Small intestine (tissue), 7 donors: ENCODE measurements around the gene CHRNE. TPM values are rescaled to one million over a fixed set of nuclear protein-coding genes. Genes with fewer than 3 reads are reported as not detected.

Experiments used
- DNase-seq, 2 donors: peaks; one replicate each; pipeline versions ENCODE4 v3.0.0 to v3.0.0-alpha.2; 2013
- FAIRE-seq: peaks from 2 replicates; lab custom pipeline; 2012; peaks lifted over from hg19 to GRCh38; lab: Jason Lieb, UNC
- H3K27ac ChIP-seq, 3 donors: one replicate each; pipeline ENCODE4 v1.5.1; 2013; ENCODE audit warnings: low read length in 2 of 3, mild to moderate bottlenecking in 2 of 3, control low read depth in 1 of 3, inconsistent platforms in 1 of 3, low read depth in 1 of 3, moderate library complexity in 1 of 3
- H3K27me3 ChIP-seq, 3 donors: one replicate each; pipeline ENCODE4 v1.6.1; 2013; ENCODE audit warnings: low read length in 3 of 3, inconsistent platforms in 1 of 3; ENCODE audit not compliant: control insufficient read depth in 3 of 3, insufficient read depth in 3 of 3
- H3K36me3 ChIP-seq, 3 donors: one replicate each; pipeline ENCODE4 v1.6.1; 2013; ENCODE audit warnings: low read length in 3 of 3, inconsistent platforms in 1 of 3, low read depth in 1 of 3, mild to moderate bottlenecking in 1 of 3, moderate library complexity in 1 of 3; ENCODE audit not compliant: control insufficient read depth in 3 of 3, insufficient read depth in 2 of 3
- H3K4me1 ChIP-seq, 3 donors: one replicate each; pipeline ENCODE4 v1.6.1; 2013; ENCODE audit warnings: low read length in 2 of 3, inconsistent platforms in 1 of 3, low read depth in 1 of 3, mild to moderate bottlenecking in 1 of 3, moderate library complexity in 1 of 3; ENCODE audit not compliant: control insufficient read depth in 3 of 3, insufficient read depth in 2 of 3
- H3K4me3 ChIP-seq, 3 donors: one replicate each; pipeline ENCODE4 v1.5.1; 2013; ENCODE audit warnings: low read length in 3 of 3, control low read depth in 1 of 3, inconsistent platforms in 1 of 3, low read depth in 1 of 3, mild to moderate bottlenecking in 1 of 3, moderate library complexity in 1 of 3
- H3K9me3 ChIP-seq, 2 donors: one replicate each; pipeline ENCODE4 v1.6.1; 2013; ENCODE audit warnings: low read depth in 1 of 2, low read length in 1 of 2; ENCODE audit not compliant: control insufficient read depth in 2 of 2, insufficient read depth in 1 of 2
- WGBS, 3 donors: extraction: QIAGEN DNeasy Blood & Tissue Kit; methylation state at CpG; one replicate each; pipeline ENCODE4 v1.1.7; 2013; 5-methylcytosine and 5-hydroxymethylcytosine counted together
- polyA plus RNA-seq, 4 donors: library from polyadenylated mRNA; stranded (reverse) in 3 of 4; unstranded in 1 of 4; fragments of 200-250 nt in 3 of 4; fragments of 120-200 nt in 1 of 4; gene quantifications; one replicate each; pipeline versions ENCODE4 v1.2.1 to v1.2.3, GENCODE V29; 2013
- donor health status: healthy with polysubstance abuse.
- donor health status: control.
- donor health status: control.
- donor health status: Bipolar disorder and iron deficiency.
- donor health status: healthy.

Gene CHRNE
- polyA plus RNA-seq, 4 donors: 0.27 to 0.66 (median 0.41) TPM

DNA sequence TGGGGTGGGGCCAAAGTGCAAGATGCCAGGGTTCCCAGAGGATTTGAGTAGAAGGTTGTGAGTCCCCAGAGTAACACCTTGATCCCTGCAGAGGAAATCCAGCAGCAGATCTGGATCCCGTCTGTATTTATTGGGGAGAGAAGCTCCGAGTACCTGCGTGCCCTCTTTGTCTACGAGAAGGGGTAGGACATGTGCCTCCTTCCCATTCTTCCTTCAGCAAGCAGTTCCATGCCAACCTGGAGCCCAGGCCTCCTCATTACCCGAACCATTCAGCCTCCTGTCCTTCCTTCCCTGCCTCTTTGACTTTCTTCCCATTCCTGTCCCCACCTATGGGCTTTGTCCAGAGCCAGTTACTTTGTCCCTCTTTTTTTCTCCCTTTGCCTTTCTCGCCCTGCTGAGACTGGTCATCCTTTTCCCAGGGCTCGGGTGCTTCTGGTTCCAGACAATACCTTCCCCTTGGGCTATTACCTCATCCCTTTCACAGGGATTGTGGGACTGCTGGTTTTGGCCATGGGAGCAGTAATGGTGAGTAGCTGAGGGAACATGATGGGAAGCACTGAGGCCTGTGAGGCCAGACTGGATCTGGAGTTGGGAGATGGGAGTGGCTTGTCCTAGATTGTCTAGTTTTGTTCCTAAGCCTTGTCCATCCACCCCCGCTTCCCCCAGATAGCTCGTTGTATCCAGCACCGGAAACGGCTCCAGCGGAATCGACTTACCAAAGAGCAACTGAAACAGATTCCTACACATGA lies 40.0 kb upstream of the CHRNE start:
- DNase-seq (no peak), FAIRE-seq (no peak)
- Histone ChIP-seq H3K4me1 (peaks cover 7 to 43% (median 17%) of the 10 kb centered on the region in 3 donors), H3K9me3 (no peaks in the 10 kb centered on the region), H3K36me3 (peaks cover 0 to 60% (median 24%) of the 10 kb centered on the region in 3 donors), H3K4me3 (no peak overlapping the region), H3K27ac (peak overlapping the region in 2 of 3 donors; percentile 4 to 13), H3K27me3 (no peaks in the 10 kb centered on the region)
- WGBS, 3 donors: 76 to 79% (median 79%) methylated on average over 13 of the region's 13 CpGs

DNA sequence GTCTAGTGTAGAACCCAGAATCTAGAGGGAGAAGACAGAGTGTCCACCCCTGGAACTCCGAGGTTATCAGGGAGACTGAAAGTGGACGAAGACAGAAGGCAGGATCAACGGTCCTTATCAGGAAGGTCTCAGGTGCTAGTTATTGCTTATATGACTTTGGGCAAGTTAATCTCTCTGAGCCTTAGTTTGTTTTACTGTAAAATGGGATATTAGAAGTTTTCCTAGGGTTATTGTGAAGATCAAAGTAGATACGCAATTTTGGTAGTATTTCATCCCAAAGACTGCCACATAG lies 38.4 kb upstream of the CHRNE start:
- Histone ChIP-seq H3K4me3 (peak overlapping the region; percentile 62 to 97 (median 62)), H3K27ac (peak overlapping the region; percentile 87 to 96 (median 93)), H3K4me1 (peaks cover 7 to 38% (median 15%) of the 10 kb centered on the region in 3 donors), H3K27me3 (no peaks in the 10 kb centered on the region), H3K9me3 (no peaks in the 10 kb centered on the region), H3K36me3 (peaks cover 2 to 68% (median 26%) of the 10 kb centered on the region in 3 donors)
- WGBS, 3 donors: 14 to 39% (median 18%) methylated on average over 4 of the region's 4 CpGs
- DNase-seq: no peak
- no peak for FAIRE-seq

DNA sequence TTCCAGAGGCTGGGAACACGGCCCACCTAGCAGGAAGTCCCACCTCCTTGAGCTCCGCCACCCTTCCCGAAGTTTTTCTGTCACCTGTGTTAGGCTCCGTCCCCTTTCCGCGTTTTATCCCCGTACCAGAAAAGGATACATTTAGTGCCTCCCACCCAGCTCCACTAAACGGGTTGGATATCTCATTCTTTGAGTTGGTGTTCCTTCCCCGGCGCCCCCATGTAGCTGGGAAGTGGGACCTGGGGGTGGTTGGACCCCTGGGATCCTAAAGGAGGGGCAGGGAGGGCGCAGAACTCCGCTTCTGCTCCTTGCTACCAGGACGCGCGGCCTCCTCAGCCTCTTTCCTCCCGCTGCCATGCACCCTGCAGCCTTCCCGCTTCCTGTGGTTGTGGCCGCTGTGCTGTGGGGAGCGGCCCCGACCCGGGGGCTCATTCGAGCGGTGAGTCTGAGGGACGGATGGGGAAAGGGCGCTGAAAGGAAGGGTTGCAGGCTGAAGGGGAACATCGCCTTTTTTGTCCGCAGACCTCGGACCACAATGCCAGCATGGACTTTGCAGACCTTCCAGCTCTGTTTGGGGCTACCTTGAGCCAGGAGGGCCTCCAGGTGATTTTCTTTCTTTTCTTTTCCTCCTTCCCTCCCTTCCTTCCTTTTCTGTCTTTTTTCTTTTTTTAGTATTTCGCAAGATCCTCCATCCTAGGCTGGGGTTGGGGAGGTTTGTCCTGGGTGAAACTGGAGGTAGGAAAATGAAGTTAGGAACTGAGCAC lies 37.8 kb upstream of the CHRNE start:
- peaks cover 2 to 70% (median 22%) of the 10 kb centered on the region in 3 donors for H3K36me3 ChIP-seq
- H3K4me1 ChIP-seq: peaks cover 7 to 33% (median 11%) of the 10 kb centered on the region in 3 donors
- no peaks in the 10 kb centered on the region for H3K27me3 ChIP-seq
- H3K27ac ChIP-seq: peak overlapping the region; percentile 87 to 96 (median 93)
- FAIRE-seq: no peak
- H3K4me3 ChIP-seq: peak overlapping the region; percentile 62 to 97 (median 62)
- no peaks in the 10 kb centered on the region for H3K9me3 ChIP-seq
- DNase-seq: peak in 1 of 2 donors; percentile 40
- WGBS, 3 donors: 0 to 1% (median 0%) methylated on average over 29 of the region's 29 CpGs

DNA sequence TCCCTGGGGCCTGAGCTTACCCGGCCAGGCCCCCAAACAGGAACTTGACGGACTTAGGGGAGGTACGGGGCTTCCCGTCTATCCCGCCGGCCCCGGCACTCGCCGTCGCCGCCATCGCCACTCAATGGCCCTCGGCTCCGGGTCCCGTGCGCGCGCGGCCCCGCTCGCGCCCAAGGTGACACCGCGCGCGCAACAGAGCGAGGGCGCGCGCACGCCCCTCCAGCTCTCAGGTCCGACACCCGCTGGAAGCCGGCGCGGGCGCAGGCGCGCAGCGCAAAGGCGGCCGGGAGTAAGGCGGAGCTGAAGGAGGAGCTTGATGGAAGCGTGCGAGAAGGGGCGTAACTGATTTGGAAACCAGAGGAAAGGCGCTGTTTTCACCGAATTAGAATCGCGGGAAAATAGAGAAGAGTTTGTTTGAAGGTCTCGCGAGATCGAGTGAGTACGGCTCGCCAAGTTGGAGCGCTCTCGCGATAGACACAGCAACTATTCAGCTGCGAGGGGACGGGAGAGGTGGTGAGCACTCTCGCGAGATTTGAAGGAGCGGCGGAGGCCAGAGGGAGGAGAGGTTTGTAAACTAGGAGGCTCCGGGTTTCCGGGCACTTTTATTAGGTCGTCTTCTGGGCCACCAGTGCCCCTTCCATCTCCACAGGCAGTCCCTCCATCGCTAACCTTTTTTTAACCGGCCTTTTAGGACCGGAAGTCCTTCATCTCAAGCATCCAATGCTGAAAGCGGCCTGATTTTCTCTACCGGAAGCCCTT lies 37.1 kb upstream of the CHRNE start, which contains the start of the genes RNF167 and SLC25A11:
Gene RNF167 (plus strand): TSS at position 473 of the 759 bp plus-strand sequence. CDS start 642 bp downstream, outside the sequence.
Gene SLC25A11 (minus strand): TSS at position 251 of the 759 bp plus-strand sequence. CDS start 136 bp downstream, at position 115.
- H3K9me3 ChIP-seq: no peaks in the 10 kb centered on the region
- 0% methylated on average over 64 to 72 of the region's 72 CpGs for WGBS, 3 donors

DNA sequence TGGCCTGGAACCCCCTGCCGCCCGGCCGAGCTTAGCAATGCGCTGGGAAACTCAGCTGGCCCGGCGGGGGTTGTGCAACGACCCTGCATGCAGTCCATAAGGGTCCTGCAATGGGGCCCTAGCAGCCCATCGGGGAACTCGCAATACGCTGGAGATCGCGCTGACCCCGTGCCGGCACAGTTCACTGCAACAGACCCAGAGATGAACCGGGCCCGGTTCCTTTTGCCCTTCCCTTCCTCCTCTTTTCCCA lies 36.6 kb upstream of the CHRNE start:
- peak overlapping the region; percentile 64 to 97 (median 92) for H3K4me3 ChIP-seq
- WGBS, 3 donors: 0 to 1% (median 0%) methylated on average over 9 to 16 of the region's 16 CpGs
- H3K27me3 ChIP-seq: no peaks in the 10 kb centered on the region
- peaks cover 4 to 22% (median 9%) of the 10 kb centered on the region in 3 donors for H3K4me1 ChIP-seq
- no peak for FAIRE-seq
- DNase-seq: no peak
- peak overlapping the region; percentile 87 to 96 (median 93) for H3K27ac ChIP-seq
- no peaks in the 10 kb centered on the region for H3K9me3 ChIP-seq
- H3K36me3 ChIP-seq: peaks cover 2 to 65% (median 15%) of the 10 kb centered on the region in 3 donors

More for the DNA sequence above, 37.1 kb upstream of the CHRNE start, which contains the start of the genes RNF167 and SLC25A11:
- Histone ChIP-seq H3K36me3 (peaks cover 2 to 70% (median 20%) of the 10 kb centered on the region in 3 donors), H3K4me1 (peaks cover 7 to 25% (median 8%) of the 10 kb centered on the region in 3 donors), H3K4me3 (peak within 1 kb of the TSS; percentile 64 to 97 (median 92)), H3K27ac (peak within 1 kb of the TSS; percentile 87 to 96 (median 93)), H3K27me3 (no peaks in the 10 kb centered on the region)
- DNase-seq: peak; percentile 99 to 100
- no peak for FAIRE-seq

DNA sequence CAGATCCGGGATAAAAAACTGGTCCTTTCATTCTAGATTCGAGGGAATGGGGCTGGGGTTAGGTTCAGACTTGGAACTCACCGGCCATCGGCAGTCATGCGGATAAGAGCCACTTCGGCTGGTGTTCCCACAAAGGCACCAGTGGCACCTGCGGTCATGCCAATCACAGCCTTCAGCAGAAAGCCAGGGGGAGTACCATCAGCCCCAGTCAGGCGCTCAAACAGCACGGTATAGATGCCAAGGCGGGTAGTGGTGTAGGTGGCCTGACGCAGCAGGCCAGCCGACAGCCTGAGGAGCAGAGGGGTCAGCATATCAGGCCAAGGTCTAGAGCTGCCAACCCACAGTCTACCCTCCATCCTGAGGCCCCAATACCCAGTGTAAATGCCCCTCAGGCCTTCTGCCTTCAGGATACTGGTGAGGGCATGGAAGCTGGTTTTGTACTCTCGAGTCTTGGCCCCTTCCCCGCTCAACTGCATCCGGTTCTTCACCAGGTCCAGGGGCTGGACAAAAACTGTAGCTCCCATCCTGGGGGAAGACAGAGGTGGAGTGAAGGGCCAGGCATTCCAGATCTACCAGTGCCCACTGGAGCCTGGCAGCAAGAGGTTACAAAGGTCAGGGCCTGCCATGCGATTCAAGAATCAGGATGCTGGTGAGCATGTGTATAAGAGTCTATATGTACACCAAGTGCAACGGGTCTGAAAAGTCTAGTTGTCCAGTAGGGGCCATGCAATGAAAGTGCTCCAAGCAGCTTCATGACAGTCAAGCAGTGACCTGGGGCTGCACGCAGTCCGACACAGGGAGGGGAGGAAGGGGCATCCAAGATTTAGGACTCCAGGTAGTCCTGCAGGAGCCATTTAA lies 36.0 kb upstream of the CHRNE start:
- Histone ChIP-seq H3K27ac (peak overlapping the region; percentile 87 to 96 (median 93)), H3K27me3 (no peaks in the 10 kb centered on the region), H3K4me3 (peak overlapping the region; percentile 64 to 97 (median 92)), H3K9me3 (no peaks in the 10 kb centered on the region), H3K36me3 (peaks cover 2 to 60% (median 12%) of the 10 kb centered on the region in 3 donors), H3K4me1 (peaks cover 4 to 26% (median 11%) of the 10 kb centered on the region in 3 donors)
- DNase-seq (peak; percentile 19 to 29), FAIRE-seq (no peak)
- WGBS, 3 donors: 23 to 56% (median 41%) methylated on average over 18 to 19 of the region's 19 CpGs

DNA sequence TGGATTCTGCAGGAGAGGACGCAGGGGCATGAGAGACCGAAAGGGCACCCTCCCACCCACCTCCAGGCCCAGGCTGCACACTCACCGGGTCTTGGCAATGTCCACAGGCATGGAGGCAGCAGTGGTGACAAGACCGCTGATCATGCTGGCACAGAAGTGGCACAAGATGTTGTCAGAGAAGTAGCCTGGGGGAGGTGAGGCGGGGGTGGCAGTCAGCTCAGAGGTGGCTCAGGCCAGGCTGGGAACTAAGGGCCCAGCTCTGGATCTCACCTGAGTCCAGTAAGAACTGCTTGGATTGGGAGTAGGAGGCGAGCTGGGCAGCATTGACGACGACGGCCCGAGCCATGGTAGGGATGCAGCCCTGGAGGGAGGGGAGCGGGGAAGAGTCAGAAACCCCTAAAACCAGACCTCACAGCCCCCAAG lies 35.2 kb upstream of the CHRNE start:
- FAIRE-seq: no peak
- WGBS, 3 donors: 91 to 97% (median 95%) methylated on average over 11 of the region's 11 CpGs
- H3K36me3 ChIP-seq: peaks cover 2 to 53% (median 8%) of the 10 kb centered on the region in 3 donors
- no peaks in the 10 kb centered on the region for H3K9me3 ChIP-seq
- DNase-seq: no peak
- H3K27ac ChIP-seq: no peak overlapping the region
- no peaks in the 10 kb centered on the region for H3K27me3 ChIP-seq
- peaks cover 3 to 27% (median 12%) of the 10 kb centered on the region in 3 donors for H3K4me1 ChIP-seq
- peak overlapping the region in 1 of 3 donors; percentile 92 for H3K4me3 ChIP-seq
